Measurements from ENCODE around the gene SH3TC1. TPM values are rescaled to one million over a fixed set of nuclear protein-coding genes. Genes with fewer than 3 reads are reported as not detected.

SH3TC1 gene
- total and polyA plus RNA-seq, 10 of the 15 experiments (the other 5 are each of a cell fraction or from before 2014, with no cell fraction given), result 0.19 to 47.0 (median 18.4) TPM

GRCh38 chr4:8277356-8278008 lies 78.4 kb downstream of the SH3TC1 start:
- no peak overlapping the region for H2AFZ ChIP-seq (ENCODE audit: control insufficient read depth, low read depth, low read length)
- peaks cover 0 to 4% of the 10 kb centered on the region in 2 experiments; a peak in 2 of 4 replicates for H3K27me3 ChIP-seq (replicated peaks in 1 of 2; ENCODE audit: control insufficient read depth in 2 of 2, insufficient read depth in 2 of 2, low read length in 1 of 2)
- FAIRE-seq, result no peak
- no peak for ATAC-seq
- in situ Hi-C loops (cut with MboI) (no loop called here), intact Hi-C loops (cut with micrococcal nuclease; ENCODE audit: unreplicated experiment) (no loop called here)
- SMC1A ChIA-PET (ENCODE audit: uncharacterized antibody, unreplicated experiment), result no interaction called here
- H3K9me3 ChIP-seq (replicated peaks; ENCODE audit: control insufficient read depth, insufficient read depth, low read length), result no peaks in the 10 kb centered on the region
- WGBS (ENCODE audit: insufficient coverage, insufficient replicate concordance, low lambda C conversion rate, missing lambda C conversion rate), result 25% methylated on average over 11 of the region's 11 CpGs
- POLR2A ChIA-PET, result no interaction called here
- CTCF ChIA-PET, result no interaction called here
- no peak overlapping the region for H3K27ac ChIP-seq (ENCODE audit: control insufficient read depth, insufficient read depth)
- BruUV-seq (replicated peaks), result no TSS peak
- peak; percentile 65; the same call in 1 of the 2 replicates for TF ChIP-seq SMARCA5 (IDR thresholded peaks at IDR 0.05)
- no peak for TF ChIP-seq HDAC2 (IDR thresholded peaks at IDR 0.05)
- no peaks in the 10 kb centered on the region for H3K36me3 ChIP-seq (ENCODE audit: control insufficient read depth in 2 of 2, insufficient read depth in 2 of 2, low read length in 1 of 2)
- H3K79me2 ChIP-seq (ENCODE audit: control insufficient read depth, insufficient read depth, low read length), result no peaks in the 10 kb centered on the region
- no peak for DNase-seq (ENCODE audit: low read depth, low spot score)
- no peak overlapping the region for H3K9ac ChIP-seq (ENCODE audit: control insufficient read depth, insufficient read depth, low read length)
- no peaks in the 10 kb centered on the region for H3K4me1 ChIP-seq (ENCODE audit: control insufficient read depth, insufficient read depth, low read length)
- no peak overlapping the region for H3K4me2 ChIP-seq (ENCODE audit: control insufficient read depth, insufficient read depth)
- no peak overlapping the region for H3K4me3 ChIP-seq
- RAD21 ChIA-PET (ENCODE audit: unreplicated experiment), result no interaction called here
- no peaks in the 10 kb centered on the region for H4K20me1 ChIP-seq (ENCODE audit: control insufficient read depth, insufficient read depth)

- RAD21 ChIA-PET (ENCODE audit: unreplicated experiment), result no interaction called here
- POLR2A ChIA-PET, result no interaction called here
- Histone ChIP-seq H3K4me2 (ENCODE audit: control insufficient read depth, insufficient read depth) (no peak overlapping the region), H3K9ac (ENCODE audit: control insufficient read depth, insufficient read depth, low read length) (no peak overlapping the region), H4K20me1 (ENCODE audit: control insufficient read depth, insufficient read depth) (no peaks in the 10 kb centered on the region), H3K36me3 (ENCODE audit: control insufficient read depth in 2 of 2, insufficient read depth in 2 of 2, low read length in 1 of 2) (no peaks in the 10 kb centered on the region), H3K9me3 (replicated peaks; ENCODE audit: control insufficient read depth, insufficient read depth, low read length) (no peaks in the 10 kb centered on the region), H3K4me1 (ENCODE audit: control insufficient read depth, insufficient read depth, low read length) (no peaks in the 10 kb centered on the region), H2AFZ (ENCODE audit: control insufficient read depth, low read depth, low read length) (no peak overlapping the region), H3K27me3 (replicated peaks in 1 of 2; ENCODE audit: control insufficient read depth in 2 of 2, insufficient read depth in 2 of 2, low read length in 1 of 2) (peaks cover 0 to 4% of the 10 kb centered on the region in 2 experiments; a peak in 2 of 4 replicates), H3K27ac (ENCODE audit: control insufficient read depth, insufficient read depth) (no peak overlapping the region), H3K4me3 (no peak overlapping the region), H3K79me2 (ENCODE audit: control insufficient read depth, insufficient read depth, low read length) (no peaks in the 10 kb centered on the region)
- CTCF ChIA-PET, result no interaction called here
- DNase-seq (ENCODE audit: low read depth, low spot score), result no peak
- intact Hi-C loops (cut with micrococcal nuclease; ENCODE audit: unreplicated experiment), result no loop called here
- BruUV-seq (replicated peaks), result no TSS peak
- in situ Hi-C loops (cut with MboI), result no loop called here
- FAIRE-seq, result no peak
- ATAC-seq, result no peak
- SMC1A ChIA-PET (ENCODE audit: uncharacterized antibody, unreplicated experiment), result no interaction called here
- 44% methylated on average over 6 of the region's 6 CpGs for WGBS (ENCODE audit: insufficient coverage, insufficient replicate concordance, low lambda C conversion rate, missing lambda C conversion rate)
- no peak for TF ChIP-seq ZSCAN29 (IDR thresholded peaks at IDR 0.05)
- TF ChIP-seq ZNF217 (IDR thresholded peaks at IDR 0.05), result no peak
- TF ChIP-seq USF1 (IDR thresholded peaks at IDR 0.05; ENCODE audit: borderline replicate concordance, extremely low read length, insufficient read depth, low read depth, low read length), result no peak
- no peak for TF ChIP-seq SREBF2 (IDR thresholded peaks at IDR 0.05; ENCODE audit: low read length)
- no peak for TF ChIP-seq PML (IDR thresholded peaks at IDR 0.05; ENCODE audit: low read length)
- TF ChIP-seq MEF2B (IDR thresholded peaks at IDR 0.05; ENCODE audit: partially characterized antibody, poor library complexity, severe bottlenecking), result no peak
- TF ChIP-seq NR2C2 (IDR thresholded peaks at IDR 0.05; ENCODE audit: borderline replicate concordance, control insufficient read depth, insufficient read length, low read depth), result no peak
- TF ChIP-seq ZNF622 (IDR thresholded peaks at IDR 0.05), result no peak
- TF ChIP-seq CEBPB (IDR thresholded peaks at IDR 0.05; ENCODE audit: borderline replicate concordance in 1 of 2, low read depth in 2 of 2, low read length in 2 of 2), result no peak
- TF ChIP-seq STAT3 (IDR thresholded peaks at IDR 0.05; ENCODE audit: low read depth, low read length), result no peak
- no peak for TF ChIP-seq ZBTB11 (CRISPR knock-in tag; IDR thresholded peaks at IDR 0.05)
- TF ChIP-seq CREM (IDR thresholded peaks at IDR 0.05; ENCODE audit: low read depth), result no peak
- no peak for TF ChIP-seq EZH2 (IDR thresholded peaks at IDR 0.05; ENCODE audit: borderline replicate concordance, control insufficient read depth, low read depth, low read length)
These were observed 78.9 kb downstream of the SH3TC1 start for GRCh38 chr4:8278009-8278395.

Data from GM12878 (cell line).